NCI-H460 (cell line): ENCODE data around the gene ALDH3A1. TPM values are rescaled to one million over a fixed set of nuclear protein-coding genes. Genes with fewer than 3 reads are reported as not detected.

Source experiments
- DNase-seq: peaks from one replicate; pipeline ENCODE4 v3.0.0-alpha.2; 2016; ENCODE audit warnings: low read depth; ENCODE audit errors: extremely low read depth
- total RNA-seq: library from RNA; depleted of rRNA; stranded (reverse); fragments of >200 nt; shearing (Covaris generic); gene quantifications from 2 replicates; pipeline ENCODE4 v1.2.3, GENCODE V29; 2014; rRNA removed

ALDH3A1 gene
- total RNA-seq, 1 experiment from 2014 or later = 403 TPM

DNA sequence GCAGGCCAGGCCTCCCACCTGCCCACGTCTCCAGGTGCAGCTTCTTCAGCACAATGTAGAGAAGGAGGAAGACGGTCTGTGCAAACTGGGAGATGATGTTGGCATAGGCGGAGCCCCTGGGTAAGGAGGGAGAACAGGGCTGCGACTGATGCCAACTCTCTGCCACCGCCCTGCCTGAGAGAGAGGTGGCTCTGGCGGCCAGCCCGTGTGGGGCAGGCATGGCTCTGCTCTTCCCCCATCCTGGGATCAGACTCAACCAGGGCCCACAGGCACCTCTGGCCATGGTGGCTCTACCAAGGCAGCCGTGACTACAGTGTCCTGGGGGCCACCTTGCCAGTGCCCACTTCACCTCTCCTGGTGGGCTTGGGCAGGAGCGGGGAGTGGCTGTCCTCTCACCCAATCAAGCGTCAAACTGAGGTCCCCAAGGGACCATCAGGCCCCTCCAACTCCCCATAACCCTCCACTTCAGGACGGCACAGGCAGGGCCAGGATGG lies 40.3 kb downstream of the ALDH3A1 start:
- no peak for DNase-seq

DNA sequence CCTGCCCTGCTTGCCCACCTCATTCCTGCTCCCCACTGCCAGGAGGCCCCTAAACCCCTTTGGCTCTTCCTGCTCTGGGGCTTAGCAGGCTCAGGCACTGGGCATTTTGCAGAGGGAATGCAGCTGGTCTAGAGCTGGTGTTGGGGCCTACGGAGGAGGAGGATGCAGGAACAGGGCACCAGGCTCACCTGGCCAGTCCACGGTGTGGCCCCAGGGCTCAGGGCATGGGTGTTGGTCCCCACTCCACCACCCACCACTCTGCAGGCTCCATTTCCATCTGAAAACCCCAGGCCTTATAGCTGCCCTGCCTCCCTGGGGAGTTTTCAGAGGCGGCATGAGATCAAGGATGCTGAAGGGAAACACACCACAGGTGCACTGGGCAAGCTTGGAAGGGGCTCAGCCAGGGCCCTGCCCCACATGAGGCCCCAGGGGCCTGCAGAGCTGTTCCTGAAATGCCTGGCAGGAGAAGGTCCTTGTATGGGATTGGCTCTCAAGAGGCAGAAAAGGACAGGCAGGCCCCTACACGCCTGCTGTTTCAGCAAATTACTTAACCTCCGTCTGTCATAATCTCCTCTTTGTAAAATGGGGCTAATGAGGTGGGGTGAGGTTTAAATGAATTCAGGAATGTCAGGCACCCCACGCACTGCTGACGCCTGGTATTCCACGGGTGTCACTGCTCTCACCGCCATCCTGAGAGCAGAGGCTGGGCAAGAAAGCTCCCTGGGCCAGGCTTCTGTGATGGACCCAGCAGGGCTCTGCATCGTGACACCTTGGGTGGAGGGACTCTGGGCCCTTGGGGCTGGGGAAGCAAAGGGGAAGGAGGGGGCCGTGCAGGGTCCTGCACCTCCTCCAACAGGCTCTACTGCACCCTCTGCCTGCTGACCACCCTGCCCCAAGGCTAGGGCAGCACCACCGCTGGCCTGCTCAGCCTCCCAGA lies 41.0 kb downstream of the ALDH3A1 start:
- no peak for DNase-seq

DNA sequence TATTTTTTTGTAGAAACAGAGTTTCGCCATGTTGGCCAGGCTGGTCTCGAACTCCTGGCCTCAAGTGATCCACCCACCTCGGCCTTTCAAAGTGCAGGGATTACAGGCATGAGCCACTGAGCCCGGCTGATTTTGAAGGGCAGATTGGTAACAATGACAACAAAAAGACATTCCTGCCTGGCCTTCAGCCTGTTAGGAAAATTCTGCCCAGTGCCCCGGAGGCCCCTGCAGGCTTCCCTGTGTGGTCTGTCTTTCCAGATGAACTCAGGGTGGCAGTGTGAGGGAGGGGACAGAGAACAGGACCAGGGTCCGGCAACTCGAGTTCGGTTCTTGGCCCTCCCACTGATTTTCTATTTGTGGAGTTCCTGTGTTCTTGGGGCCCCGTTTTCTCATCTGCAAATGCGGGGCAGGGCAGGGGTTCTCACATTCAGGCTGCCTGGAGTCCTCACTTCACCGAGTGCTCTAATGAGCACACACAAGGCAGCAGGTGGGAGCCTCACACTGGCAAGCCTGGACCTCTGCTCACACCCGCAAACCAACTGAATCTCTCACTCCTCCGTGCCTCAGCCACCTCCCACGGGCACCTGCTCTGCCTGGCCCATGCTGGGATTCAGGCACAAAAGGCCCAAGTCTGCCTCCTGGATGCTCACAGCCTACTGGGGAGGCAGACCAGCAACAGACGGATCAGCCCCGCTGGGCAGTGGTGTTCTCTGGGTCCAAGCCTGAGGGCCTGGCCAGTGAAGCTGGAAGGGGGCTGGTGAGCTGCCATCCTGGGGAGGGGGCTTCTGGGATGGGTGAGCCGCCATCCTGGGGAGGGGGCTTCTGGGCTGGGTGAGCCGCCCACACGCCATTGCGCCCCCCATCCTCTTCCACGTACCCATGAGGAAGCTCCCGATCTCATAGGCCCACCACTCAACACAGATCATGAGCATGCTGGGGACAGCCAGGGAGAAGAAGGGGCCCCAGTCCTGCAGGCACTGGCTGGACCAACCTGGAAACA lies 42.0 kb downstream of the ALDH3A1 start:
- DNase-seq = no peak

DNA sequence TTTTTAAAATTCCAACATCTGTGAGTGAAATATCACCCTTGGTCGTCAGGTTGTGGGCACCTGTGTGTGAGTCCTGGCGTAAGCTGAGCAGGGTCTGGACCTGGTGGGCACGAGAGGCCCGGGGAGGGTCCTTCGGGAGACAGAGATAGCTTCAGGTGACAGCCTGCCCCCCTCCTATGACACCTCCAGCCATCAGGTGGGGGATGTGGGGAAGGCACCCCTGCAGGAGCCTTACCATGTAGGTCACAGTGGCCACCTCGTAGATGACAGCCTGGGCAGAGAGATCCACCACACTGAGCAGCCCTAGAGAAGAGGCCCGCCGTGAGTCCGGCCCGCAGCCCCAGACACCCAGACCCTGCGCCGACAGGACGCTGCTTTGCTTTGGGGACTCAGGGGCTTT lies 42.9 kb downstream of the ALDH3A1 start:
- DNase-seq = no peak

DNA sequence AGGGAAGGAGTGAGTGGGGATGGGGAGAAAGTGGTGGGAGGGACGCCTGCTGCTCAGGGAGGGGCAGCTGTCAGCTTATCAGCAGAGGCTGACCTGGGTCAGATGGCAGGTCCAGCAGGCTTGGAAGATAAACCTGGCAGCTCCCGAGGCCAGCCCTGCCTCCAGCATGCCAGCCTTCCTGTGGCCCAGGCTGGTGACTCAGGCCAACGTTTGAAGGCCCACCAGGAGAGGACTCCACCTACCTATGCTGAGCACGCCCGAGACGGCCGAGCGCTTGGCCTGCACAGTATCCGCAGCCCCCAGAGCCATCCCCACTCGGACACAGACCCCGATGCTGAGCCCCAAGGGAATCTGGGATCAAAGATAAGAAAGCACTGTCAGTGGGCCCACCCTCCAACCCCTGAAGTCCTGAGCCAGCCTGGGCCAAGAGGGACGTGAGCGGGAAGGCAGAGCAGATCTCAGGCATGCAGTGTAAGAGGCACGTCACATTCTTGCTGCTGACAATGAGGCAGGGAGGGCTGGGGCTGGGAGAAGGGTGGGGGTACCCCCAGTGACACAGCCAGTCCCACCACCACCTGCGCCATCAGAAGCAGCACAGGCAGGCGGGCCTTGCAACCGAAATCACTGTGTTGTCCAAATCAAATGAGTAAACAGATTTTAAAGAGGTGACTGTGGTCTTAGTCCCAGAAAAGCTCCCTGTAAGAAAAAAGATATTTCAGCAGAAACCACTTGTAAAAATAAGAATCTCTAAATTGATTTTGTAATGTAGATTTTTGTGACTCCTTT lies 44.1 kb downstream of the ALDH3A1 start:
- DNase-seq = no peak

DNA sequence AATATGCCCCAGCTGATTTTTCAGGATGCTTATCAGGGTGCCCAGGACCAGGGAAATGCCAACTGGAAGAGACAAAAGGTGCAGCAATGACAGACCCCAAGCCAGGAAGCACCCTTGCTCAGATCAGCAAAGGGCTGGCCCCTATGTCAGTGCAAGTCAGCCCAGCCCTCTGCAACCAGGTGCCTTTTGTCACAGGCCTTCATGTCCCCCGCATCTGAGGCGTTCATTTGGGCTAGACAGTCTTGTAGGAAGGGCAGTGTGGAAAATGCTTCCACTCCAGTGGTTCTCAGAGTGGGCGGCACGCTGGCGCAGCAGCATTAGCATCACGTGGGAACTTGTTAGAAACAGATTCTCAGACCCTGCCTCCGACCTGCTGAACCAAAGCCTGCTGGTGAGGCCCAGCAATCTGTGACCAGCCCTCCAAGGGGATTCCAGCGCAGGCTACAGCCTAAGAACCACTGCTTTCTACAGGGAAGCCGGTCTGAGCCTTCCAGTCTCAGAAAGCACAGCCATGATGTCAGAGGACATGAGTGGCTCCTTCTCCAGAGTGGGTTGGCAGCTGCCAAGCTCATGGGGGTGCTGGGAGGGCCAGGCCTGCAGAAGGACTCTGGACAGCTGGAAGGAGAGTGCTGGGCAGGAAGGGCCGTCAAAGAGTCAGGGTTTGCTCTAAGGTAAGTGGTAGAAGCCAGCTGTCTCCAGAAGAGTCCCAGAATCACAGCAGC lies 44.8 kb downstream of the ALDH3A1 start:
- DNase-seq = no peak

DNA sequence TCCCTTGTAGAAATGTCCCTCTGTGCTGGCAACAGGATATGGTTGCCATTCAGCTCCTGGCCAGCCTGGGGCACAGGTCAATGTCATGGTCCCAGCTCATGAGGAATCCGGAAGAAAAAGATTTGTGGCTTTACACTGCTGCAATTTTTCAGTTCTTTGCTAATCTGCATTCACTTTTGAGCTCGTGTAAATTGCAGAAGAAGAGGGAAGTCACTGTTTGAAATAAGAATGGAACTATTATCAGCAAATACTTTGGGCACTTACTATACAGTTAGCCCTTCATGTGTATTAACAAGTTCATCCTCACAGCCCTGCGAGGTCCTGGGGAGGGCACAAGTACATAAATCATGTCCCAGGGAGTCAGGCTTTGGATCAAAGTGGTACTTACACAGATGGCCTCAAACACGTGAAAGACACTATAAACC lies 45.9 kb downstream of the ALDH3A1 start:
- DNase-seq = no peak

Other genes starting within 250 kb of the ALDH3A1 start
- gene SLC47A1, start 214.4 kb downstream of the ALDH3A1 start, total RNA-seq = 25.6 and 29.6 TPM in 2 replicates
- gene ALDH3A2, start 99.5 kb downstream of the ALDH3A1 start, total RNA-seq = 186 and 191 TPM in 2 replicates
- not detected in 2 replicates for gene SLC47A2, start 31.7 kb downstream of the ALDH3A1 start, total RNA-seq
- 24.4 and 31.8 TPM in 2 replicates for gene ULK2, start 119.6 kb upstream of the ALDH3A1 start, total RNA-seq
- gene AKAP10, start 229.5 kb upstream of the ALDH3A1 start, total RNA-seq = 27.0 and 32.0 TPM in 2 replicates